Activated CD8-positive, alpha-beta memory T cell treated with anti-CD3 and anti-CD28 coated beads for 4 hours (primary cell): Measurements from ENCODE around the gene TASP1.
"Not testable (repeated sequence)": the region's sequence is repeated elsewhere in the genome, so short reads cannot be mapped to it uniquely, and the experiment has no call there.

ENCODE experiments used
- DNase-seq, 2 donors: peaks; one replicate each; pipeline ENCODE4 v3.0.0-alpha.2; 2020; ENCODE audit warnings: low read depth in 2 of 2

TASP1 gene

DNA sequence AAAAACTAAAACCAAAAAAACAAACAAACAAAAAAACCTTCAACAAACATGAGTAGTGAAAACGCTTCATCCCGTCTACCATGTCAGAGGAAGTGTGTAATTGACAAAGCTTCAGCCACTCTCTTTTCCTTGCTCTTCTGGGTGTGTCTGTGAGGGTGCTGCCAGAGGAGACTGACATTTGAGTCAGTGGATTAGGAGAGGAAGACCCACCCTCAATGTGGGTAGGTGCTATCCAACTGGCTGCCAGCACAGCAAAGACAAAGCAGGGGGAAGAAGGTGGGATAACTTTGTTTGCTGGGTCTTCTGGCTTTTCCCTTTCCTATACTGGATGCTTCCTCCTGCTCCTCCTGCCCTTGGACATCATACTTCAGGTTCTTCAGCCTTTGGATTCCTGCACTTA, 145.6 kb downstream of the TASP1 start:
- DNase-seq, result no peak

DNA sequence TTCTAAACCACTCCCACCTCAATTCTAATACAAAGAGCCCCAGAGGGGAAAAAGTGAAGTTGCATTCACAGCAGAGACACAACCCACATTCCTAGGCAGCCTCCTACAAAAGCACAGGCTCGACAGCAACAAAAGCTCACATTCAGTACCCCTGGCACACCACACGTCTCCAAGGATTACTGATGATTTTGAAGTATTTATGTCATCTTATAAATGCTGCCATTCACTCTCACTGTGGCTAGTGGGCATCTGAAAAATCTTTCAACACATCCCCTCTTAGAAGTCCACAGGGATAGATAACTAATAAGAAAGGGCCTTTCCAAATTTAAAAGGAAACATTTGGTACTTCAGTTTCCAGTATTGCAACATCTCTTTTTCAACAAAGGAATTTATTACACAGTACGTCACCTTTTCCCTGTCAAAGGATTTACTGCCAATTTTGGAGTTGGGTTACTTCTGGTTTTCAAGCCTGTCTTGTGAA, 146.7 kb downstream of the TASP1 start:
- no peak for DNase-seq

DNA sequence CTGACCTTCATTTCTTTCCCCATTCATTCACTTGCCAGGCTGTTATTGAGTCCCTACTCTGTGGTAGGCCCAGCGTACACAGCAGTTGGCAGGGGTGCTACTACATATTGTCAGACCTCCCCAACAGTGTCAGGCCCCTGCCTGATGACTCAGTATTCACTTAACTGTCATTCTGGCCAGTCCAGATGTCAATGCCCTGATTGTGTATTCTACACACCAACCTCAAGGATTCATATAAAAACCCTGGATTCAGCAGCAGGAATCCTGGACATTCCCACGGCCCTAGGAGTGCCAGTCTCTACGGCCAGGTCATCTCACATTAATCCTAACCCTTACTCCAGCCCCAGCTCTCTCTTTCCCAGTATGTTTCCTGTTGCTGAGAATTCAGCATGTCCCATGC, 151.5 kb downstream of the TASP1 start:
- DNase-seq, result no peak

DNA sequence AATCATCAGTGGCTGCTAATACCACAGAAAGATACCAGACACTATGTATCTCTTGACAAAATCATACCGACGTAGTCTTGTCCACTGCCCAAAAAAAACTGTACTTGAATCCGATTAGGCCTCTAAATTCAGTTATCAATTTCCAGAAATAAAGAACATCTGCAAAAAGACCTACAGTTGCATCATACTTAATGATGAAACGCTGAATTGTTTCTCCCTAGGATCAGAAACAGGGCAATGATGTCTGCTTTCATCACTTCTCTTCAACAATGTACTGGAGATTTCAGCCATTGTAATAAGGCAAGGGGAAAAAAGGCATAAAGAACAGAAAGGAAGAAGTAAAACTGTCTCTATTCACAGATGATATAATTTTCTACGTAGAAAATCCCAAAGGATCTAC, 152.0 kb downstream of the TASP1 start:
- no peak for DNase-seq

DNA sequence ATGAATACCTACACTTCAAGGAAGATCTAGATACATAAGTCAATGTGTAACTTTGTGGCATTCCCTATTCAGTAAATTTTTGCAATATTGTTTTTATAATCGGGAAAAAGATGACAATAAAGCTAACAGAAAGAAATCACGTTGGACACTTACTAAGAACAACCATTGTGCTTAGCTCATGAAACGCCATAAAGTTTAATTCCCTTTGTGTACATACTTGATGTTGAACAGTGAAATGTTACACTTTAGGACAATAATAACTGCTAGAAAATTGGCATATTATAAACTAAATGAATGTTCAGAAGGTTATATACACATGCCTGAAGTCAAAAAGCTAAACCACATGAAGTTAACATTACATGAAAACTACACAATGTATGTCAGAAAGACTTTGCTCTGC, 153.2 kb downstream of the TASP1 start:
- no peak for DNase-seq

DNA sequence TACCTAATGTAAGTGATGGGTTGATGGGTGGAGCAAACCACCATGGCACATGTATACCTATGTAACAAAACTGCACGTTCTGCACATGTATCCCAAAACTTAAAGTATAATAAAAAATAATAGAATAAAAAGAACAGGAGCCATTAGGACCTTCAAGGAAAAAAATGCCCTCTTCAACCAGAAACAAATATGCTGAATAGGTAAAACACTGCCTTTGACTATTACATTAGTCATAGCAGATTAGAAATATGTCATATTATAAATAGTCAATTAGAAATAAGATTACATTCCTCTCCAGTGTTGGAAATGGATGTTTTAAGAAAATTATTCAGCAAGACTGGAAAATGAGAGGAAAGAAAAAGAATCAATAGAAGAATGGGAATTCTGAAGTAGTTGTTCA, 153.7 kb downstream of the TASP1 start:
- DNase-seq, result not testable (repeated sequence)

DNA sequence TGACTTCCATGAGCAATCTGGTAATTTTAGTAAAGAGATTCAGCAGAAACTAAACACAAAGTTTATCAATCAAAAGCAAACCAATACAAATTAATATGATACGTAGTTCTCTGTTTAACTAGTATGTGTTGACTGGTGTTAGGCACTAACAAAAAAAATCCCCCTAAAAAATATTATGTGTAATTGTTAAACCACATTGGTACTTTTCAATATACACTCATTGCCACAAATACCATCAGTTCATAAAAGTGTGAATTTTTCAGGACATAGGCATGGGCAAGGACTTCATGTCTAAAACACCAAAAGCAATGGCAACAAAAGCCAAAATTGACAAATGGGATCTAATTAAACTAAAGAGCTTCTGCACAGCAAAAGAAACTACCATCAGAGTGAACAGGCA, 155.3 kb downstream of the TASP1 start:
- DNase-seq, result not testable (repeated sequence)

DNA sequence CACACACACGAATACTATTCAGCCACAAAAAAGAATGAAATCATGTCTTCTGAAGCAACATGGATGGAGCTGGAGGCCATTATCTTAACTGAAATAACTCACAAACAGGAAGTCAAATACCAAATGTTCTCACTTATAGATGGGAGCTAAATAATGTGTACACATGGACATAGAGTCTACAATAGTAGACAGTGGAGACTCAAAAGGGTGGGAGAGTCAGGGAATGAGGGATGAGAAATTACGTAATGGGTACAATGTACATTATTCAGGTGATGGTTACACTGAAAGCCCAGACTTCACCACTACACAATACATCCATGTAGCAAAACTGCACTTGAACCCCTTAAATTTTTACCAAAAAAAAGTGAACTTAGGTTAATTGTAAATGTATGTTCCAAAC, 160.4 kb downstream of the TASP1 start:
- DNase-seq, result no peak

DNA sequence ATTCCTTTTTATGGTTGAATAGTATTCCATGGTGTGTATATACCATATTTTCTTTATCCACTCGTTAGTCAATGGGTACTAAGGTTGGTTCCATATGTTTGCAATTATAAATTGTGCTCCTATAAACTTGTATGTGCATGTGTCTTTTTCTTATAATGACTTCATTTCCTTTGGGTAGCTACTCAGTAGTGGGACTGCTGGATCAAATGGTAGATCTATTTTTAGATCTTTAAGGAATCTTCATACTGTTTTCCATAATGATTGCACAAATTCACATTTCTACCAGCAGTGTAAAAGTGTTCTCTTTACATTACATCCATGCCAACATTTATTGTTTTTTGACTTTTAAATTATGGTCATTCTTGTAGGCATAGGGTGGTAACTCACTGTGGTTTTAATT, 164.3 kb downstream of the TASP1 start:
- no peak for DNase-seq

DNA sequence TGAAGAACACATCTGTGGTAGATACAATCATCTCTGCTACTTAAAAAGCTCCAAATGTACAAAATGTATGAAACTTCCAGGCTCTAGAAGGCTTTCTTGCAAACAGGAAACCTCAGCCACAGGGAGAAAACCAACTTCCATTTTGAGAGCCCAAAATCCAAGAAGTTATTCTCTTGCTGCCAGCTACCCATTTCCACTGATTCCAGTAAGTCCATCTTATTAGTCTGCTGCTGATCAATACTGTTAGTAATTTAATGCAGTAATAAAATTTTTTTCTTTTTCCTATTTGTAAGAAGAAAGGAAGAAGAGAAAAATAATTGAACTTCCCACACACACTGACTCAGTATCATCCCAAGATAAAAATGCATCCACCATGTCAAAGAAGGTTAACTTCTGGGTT, 169.5 kb downstream of the TASP1 start:
- no peak for DNase-seq

DNA sequence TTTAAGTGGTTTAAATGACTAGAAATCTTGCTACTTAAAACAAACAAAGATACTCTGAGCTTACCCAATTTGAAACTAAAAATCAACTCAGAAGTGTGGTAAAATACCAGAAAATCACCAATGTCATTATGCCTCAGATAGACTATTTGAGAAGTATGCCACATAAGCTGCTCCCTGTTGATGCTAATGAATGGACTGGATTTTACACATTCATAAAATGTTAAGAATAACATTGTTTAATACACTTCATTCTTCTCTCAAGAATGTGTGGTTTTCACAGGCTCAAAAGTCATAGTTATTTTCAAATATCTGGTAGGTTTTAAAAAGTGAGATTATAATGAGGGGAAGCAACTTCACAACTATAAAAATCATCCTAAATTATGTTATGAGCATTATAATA, 170.6 kb downstream of the TASP1 start:
- DNase-seq, result no peak

DNA sequence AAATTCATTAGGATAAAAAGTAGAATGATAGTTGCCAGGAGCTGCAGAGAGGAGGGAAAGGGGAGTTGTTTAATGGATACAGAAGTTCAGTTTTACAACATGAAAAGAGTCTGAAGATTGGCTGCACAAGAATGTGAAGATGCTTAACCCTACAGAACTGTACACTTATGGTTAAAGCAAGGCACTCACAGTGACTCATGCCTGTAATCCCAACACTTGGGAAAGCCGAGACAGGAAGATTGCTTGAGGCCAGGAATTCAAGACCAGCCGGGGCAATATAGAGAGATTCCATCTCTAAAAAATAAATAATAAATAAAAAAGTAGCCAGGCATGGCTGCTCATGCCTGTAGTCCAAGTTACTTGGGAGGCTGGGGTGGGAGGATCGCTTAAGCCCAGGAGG, 174.0 kb downstream of the TASP1 start:
- no peak for DNase-seq

DNA sequence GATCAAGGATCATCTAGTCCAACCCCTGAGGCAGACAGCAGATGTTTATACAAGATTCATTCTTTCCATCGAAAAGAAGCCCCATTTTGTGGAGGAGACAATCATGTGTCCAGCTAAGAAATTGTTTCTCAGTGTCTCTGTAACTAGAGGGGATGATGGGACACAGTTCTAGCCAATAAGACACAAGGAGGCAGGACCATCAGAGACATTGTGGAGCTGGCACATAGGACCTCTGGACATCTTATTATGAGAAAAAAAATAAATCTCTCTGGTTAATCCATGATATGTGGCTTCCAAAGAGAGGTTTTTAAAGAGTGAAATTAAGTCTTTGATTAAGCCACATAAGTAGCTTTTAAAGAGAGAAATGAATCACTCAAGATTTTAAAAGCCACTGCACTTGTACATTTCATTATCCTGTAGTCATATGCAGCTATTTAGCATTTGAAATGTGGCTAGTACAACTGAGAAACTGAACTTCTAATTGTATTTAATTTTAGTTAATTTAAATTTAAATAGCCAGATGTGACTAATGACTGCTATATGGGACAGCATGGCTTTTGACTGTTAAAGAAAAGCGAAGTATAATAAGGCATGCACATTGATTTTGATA, 176.8 kb downstream of the TASP1 start:
- DNase-seq, result no peak

DNA sequence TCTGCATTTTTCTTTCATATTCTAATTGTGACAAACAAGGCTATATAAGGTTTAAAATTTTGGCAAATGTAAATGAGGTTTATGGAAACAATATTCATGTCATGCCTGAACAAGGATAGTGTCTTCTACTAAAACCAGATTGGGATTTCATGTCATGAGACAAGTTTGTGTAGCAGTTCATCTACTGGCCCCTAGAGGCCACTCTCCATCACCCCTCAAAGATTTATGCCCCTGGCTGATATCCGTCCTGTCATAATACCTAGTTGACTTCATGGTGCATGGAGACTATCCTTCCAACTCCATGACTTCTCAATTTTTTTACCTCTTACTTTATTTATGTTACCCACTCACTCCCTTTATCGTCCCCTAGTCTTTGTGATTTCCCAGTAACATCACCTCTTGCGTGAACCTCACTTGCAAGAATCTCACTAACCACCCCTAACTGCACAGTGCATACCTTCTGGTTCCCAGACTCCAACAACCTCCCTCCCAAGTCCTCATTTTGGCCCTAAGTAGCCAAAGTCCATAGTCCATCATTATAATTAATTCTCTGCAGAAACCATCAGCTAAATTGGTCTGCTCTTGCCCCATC, 179.8 kb downstream of the TASP1 start:
- DNase-seq, result no peak

DNA sequence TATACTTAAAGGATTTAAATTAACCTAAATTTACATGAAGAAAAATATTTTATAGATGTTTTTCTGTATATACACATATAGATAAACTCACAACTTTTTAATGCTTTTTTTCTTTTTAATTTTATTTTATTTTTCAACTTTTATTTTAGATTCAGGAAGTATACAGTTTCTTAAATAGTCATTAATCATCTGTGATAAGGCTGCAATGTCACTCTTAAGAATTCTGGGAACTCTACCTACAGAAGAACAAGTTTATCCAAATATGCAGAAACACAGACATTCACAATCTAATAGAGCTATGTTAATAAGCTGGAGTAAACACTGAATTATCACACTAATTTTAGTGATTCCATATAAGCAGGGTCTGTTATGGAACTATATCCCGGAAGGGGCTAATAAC, 181.2 kb downstream of the TASP1 start:
- DNase-seq, result no peak

DNA sequence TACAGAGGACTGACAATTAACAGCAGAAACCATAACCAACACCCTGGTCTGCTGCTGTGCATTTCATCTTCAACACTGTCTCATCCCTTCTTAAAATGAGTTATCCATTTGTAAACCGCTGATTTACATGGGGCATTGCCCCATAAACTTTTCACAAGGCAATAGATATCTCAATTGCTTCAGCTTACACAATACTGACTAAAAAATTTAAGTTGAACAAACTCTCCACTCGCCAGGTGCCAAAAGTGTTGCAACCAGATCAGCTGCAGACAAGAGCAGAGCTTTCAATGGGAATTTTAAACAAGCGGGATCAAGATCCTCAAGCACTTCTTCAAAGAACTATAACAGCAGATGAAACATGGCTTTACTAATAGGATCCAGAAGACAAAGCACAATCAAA, 183.0 kb downstream of the TASP1 start:
- DNase-seq, result no peak

DNA sequence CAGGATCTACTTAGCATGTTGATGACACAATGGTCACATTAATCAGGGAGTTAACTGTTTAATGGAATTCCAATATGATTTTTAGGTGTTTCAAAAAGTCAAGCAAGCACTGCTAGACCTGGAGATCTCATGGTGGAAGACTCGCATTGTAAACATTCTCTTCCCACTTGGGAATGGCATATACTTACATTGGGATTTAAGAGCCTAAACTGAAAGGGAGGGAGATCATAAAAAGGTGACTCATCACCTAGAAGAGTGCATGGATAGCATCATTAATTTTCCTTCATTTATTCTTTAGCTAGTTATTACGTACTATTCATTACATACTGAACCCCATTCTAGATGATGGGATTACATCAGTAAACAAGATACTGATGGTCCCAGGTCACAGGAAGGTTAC, 185.4 kb downstream of the TASP1 start:
- no peak for DNase-seq

DNA sequence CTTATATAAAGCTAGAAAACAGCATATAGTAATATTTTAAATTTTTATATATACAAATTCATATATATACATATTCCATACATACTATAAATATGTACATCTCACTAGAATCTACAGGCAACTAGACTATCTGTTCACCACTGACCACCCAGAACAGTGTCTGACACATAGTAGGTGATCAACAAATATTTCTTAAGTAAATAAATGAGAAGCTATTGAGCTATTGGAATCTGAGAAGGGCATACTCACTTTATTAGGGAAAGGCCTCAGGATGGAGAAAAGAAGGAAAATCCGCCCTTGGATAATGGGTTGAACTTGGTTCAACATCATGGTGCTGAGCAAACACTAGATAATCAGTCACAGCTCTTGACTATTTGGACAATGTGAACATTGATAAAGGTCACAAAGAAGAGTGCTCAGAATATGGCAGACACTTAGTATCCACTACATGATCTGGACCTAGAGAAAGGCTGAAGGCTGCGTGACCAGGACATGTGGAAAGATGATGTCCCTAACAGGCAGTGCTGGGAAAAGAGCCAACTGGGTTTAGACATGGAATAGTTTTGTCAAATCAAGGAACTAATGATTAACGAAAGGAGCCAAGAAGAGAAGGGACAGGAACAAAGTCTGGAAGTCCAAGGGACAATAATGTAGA, 186.1 kb downstream of the TASP1 start:
- DNase-seq, result no peak

DNA sequence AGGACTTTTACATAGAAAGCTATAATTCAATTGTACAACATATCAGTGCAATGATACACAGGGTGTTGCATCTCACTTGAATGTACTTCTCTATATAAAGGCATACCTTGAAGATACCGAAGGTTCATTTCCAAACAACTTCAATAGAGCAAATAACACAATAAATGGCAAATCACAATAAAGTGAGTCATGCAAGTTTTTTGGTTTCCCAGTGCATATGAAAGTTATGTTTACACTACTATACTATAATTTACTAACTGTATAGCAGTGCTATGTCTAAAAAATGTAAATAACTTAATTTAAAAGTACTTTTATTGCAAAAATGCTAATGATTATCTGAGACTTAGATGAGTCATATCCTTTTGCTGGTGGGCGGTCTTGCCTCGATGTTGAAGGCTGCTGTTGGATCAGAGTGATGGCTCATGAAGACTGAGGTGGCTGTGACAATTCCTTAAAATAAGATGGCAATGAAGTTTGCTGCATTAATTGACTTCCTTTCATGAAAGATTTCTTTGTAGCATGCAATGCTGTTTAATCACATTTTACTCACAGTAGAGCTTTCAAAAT, 188.8 kb downstream of the TASP1 start:
- DNase-seq, result no peak

DNA sequence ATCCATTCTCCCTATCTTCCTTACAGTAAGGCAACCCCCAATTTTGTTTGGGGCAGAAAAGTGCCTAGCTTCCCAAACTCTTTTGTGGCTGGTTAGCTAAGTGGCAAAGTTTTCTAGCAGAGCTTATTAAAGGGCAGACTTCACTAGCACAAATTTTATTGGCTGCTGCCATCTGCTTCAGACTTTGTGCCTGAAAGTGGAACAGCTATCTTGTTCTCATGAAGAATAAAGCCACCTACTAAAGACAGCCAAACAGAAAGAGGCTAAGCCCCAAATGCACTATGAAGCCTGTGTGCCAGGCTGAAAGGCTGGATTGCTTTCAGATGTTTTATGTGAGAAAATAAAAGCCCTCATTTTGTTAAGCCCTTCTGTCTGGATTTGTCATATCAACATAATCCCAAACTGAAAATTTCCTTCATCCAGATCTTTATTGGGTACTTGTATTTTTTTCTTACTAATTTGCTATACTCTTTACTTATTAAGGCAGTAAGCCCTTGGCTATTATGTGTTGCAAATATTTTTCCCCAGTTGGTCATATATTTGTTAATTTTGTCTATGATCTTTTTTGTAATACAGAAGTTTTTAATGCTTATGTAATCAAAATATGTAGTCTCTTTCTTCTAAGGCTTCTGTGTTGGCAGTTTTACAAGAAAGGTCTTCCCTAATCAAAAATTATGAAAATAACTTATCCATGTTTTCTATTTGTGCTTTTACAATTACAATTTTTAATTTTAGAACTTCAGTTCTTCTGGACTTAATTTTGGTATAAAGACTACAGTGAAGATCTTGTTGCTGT, 191.1 kb downstream of the TASP1 start:
- DNase-seq, result no peak

DNA sequence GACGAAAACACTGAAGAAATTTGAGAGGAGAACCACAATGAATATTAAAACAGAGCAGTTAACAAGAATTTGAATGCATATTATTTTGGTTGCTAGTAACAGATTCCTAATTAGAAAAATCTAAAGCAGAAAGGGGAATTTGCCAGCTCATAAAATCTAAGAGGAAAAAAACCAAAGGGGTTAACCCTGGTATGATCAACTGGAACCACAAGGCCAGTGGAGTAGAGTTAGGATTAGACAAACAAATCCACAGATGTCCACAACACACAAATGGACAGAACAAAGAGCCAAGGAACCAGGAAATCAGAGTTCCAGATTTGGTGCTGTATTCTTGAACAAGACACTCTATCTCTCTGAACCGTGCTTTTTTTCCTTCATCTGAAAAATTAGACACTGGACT, 195.0 kb downstream of the TASP1 start:
- no peak for DNase-seq

DNA sequence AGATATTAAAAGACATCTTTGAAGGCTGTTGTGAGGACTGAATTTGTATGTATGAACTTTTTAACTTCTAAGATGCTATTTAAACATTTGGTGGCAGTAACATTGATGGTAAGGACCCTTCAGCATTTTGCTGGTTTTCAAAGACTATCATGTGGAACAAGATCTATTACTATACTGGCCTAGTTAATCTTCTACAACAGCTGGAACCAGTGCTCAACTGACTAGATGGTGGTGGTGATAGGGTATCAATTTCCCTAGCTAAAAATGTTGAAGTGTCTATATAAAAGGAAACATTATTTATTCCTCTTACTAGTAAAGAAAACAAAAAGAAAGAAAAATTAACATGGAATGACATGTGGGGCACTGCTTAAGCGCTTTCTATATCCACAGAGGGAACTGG, 195.7 kb downstream of the TASP1 start:
- no peak for DNase-seq
